CD4-positive, alpha-beta T cell treated with Interleukin-21 for 1 hour (primary cell): ENCODE measurements around the gene FAM228B.

Experiments
- DNase-seq: peaks from one replicate; pipeline ENCODE4 v3.0.0-alpha.2; 2020

FAM228B gene

DNA sequence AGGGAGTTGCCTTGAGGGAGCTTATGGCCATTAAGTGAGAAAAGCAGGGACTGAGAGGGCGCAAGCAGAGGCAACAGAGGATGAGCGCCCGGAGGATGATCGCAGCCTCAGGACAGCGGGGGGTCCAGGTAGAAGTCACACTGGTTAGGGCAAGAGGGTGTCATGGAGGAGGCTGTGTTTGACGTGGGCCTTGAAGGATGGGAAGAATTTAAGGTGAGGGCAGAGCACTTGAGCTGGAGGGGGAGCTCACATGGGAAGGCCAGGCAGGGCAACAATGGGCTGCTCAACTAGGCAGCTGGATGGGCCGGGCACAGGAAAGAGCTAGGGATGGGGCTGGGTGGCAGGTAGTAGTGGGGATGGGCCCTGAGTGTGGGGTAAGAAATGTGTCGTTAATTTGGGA is 83.4 kb downstream of the FAM228B start:
- DNase-seq, result no peak

DNA sequence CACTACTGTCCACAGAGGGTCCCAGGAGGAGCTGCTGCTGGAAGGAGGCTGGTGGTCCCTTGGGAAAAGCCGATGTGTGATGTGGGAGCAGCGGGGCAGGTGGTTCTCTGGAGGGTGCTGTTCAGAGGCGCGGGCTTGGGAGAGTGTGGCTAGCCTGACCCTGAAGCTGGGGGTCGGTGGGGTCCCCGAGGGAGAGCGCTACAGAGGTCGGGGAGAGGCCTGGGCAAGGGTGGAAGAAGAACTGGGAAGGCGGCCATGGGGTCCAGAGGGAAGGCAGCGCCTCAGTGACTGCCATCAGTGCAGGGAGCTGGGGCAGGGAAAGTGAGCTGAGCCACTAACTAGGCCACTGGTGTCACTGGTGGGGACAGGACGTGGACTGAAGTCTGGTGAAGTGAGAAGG is 84.1 kb downstream of the FAM228B start:
- no peak for DNase-seq

GRCh38 chr2:24208490-24208889 is 85.2 kb downstream of the FAM228B start:
- DNase-seq, result no peak

- no peak for DNase-seq
Measured at GRCh38 chr2:24209389-24210105, 86.3 kb downstream of the FAM228B start.

DNA sequence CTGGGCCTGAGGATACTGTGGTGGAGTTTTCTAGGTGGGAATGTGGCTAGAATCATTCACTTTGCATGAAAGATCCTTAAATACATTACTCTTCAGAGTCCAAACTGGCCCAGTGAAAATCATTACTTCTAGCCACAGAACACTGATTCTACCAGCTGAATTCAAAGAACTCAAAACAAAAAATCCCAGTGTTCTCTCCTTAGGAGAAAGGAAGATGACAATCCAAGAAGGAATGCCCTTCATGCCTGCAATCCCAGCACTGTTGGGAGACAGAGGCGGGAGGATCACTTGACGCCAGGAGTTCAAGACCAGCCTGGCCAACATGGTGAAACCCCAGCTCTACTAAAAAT is 86.8 kb downstream of the FAM228B start:
- DNase-seq, result no peak

GRCh38 chr2:24210723-24211122 is 87.5 kb downstream of the FAM228B start:
- DNase-seq, result no peak

GRCh38 chr2:24211408-24211807 is 88.1 kb downstream of the FAM228B start:
- no peak for DNase-seq

GRCh38 chr2:24214880-24215279 is 91.6 kb downstream of the FAM228B start:
- DNase-seq, result peak; percentile 19
